GM21576 (cell line): ENCODE data around the gene YJEFN3.

Experiments used
- ATAC-seq: cut with Tn5 transposase; IDR thresholded peaks from one replicate; pipeline ENCODE4 v1.9.1; 2021; ENCODE audit warnings: mild to moderate bottlenecking, moderate library complexity; ENCODE audit not compliant: unreplicated experiment

YJEFN3 gene

GRCh38 chr19:19495614-19496603, 32.8 kb upstream of the YJEFN3 start:
- no peak for ATAC-seq

- ATAC-seq: no peak
These were observed 30.3 kb upstream of the YJEFN3 start for GRCh38 chr19:19498255-19498991.

- ATAC-seq: no peak
These were observed 29.3 kb upstream of the YJEFN3 start for GRCh38 chr19:19499272-19499995.

- no peak for ATAC-seq
These were observed 27.6 kb upstream of the YJEFN3 start for GRCh38 chr19:19500975-19501644.

- ATAC-seq: no peak
These were observed 26.9 kb upstream of the YJEFN3 start for GRCh38 chr19:19501798-19502197.

GRCh38 chr19:19502281-19502680, 26.4 kb upstream of the YJEFN3 start:
- no peak for ATAC-seq

- no peak for ATAC-seq
These were observed 25.7 kb upstream of the YJEFN3 start for GRCh38 chr19:19502808-19503602.

- ATAC-seq: no peak
These were observed 23.7 kb upstream of the YJEFN3 start for GRCh38 chr19:19504754-19505668.

GRCh38 chr19:19505669-19506326, 22.9 kb upstream of the YJEFN3 start:
- ATAC-seq: no peak

- ATAC-seq: no peak
These were observed 22.1 kb upstream of the YJEFN3 start for GRCh38 chr19:19506592-19506991.

- ATAC-seq: no peak
These were observed 21.4 kb upstream of the YJEFN3 start for GRCh38 chr19:19507354-19507753.

- ATAC-seq: no peak
These were observed 20.5 kb upstream of the YJEFN3 start for GRCh38 chr19:19508217-19508616.

- ATAC-seq: no peak
These were observed 18.3 kb upstream of the YJEFN3 start for GRCh38 chr19:19510432-19510831.

GRCh38 chr19:19513682-19514081, 15.0 kb upstream of the YJEFN3 start:
- no peak for ATAC-seq

- ATAC-seq: no peak
These were observed 14.5 kb upstream of the YJEFN3 start for GRCh38 chr19:19514215-19514657.

GRCh38 chr19:19514881-19515641, 13.7 kb upstream of the YJEFN3 start, which contains the start of gene TSSK6:
Gene TSSK6, minus strand, starts transcription at chr19:19515548. Its CDS starts 121 bp downstream, at chr19:19515427.
- no peak for ATAC-seq
